GM19455 (cell line): Measurements from ENCODE around the gene GMDS.
"Not testable (repeated sequence)": the region's sequence is repeated elsewhere in the genome, so short reads cannot be mapped to it uniquely, and the experiment has no call there.

ENCODE experiments used
- ATAC-seq: cut with Tn5 transposase; IDR thresholded peaks from one replicate; pipeline ENCODE4 v1.9.1; 2021; ENCODE audit not compliant: unreplicated experiment

Gene GMDS

GRCh38 chr6:1761477-1761877 is 483.9 kb downstream of the GMDS start:
- no peak for ATAC-seq

- ATAC-seq, result no peak
Observed at GRCh38 chr6:1760876-1761275, 484.5 kb downstream of the GMDS start.

- no peak for ATAC-seq
Observed at GRCh38 chr6:1759870-1760269, 485.5 kb downstream of the GMDS start.

- no peak for ATAC-seq
Observed at GRCh38 chr6:1758076-1758679, 487.2 kb downstream of the GMDS start.

- no peak for ATAC-seq
Observed at GRCh38 chr6:1757131-1757530, 488.3 kb downstream of the GMDS start.

GRCh38 chr6:1756472-1757129 is 488.8 kb downstream of the GMDS start:
- no peak for ATAC-seq

- ATAC-seq, result not testable (repeated sequence)
Observed at GRCh38 chr6:1751063-1751462, 494.3 kb downstream of the GMDS start.

GRCh38 chr6:1749041-1749440 is 496.4 kb downstream of the GMDS start:
- no peak for ATAC-seq

- no peak for ATAC-seq
Observed at GRCh38 chr6:1747531-1747930, 497.9 kb downstream of the GMDS start.

- no peak for ATAC-seq
Observed at GRCh38 chr6:1747003-1747402, 498.4 kb downstream of the GMDS start.

- no peak for ATAC-seq
Observed at GRCh38 chr6:1745814-1746213, 499.6 kb downstream of the GMDS start.

GRCh38 chr6:1744543-1744942 is 500.9 kb downstream of the GMDS start:
- no peak for ATAC-seq

- ATAC-seq, result peak; percentile 83
Observed at GRCh38 chr6:1739680-1740079, 505.7 kb downstream of the GMDS start.

GRCh38 chr6:1739220-1739619 is 506.2 kb downstream of the GMDS start:
- peak; percentile 25 for ATAC-seq

GRCh38 chr6:1738558-1739081 is 506.8 kb downstream of the GMDS start:
- no peak for ATAC-seq

GRCh38 chr6:1737463-1738311 is 507.7 kb downstream of the GMDS start:
- no peak for ATAC-seq

GRCh38 chr6:1736346-1737105 is 508.9 kb downstream of the GMDS start:
- no peak for ATAC-seq

GRCh38 chr6:1735239-1735803 is 510.1 kb downstream of the GMDS start:
- no peak for ATAC-seq

GRCh38 chr6:1730882-1731281 is 514.5 kb downstream of the GMDS start:
- no peak for ATAC-seq

GRCh38 chr6:1729750-1730140 is 515.7 kb downstream of the GMDS start:
- ATAC-seq, result no peak
